ENCODE measurements around the gene GRK5.

The GRK5 gene

GRCh38 chr10:119444866-119445265 is 237.5 kb downstream of the GRK5 start:
- Histone ChIP-seq H3K27ac (ENCODE audit: low read length) (peak overlapping the region; percentile 61), H3K27me3 (ENCODE audit: insufficient read depth, low read length, poor library complexity) (no peaks in the 10 kb centered on the region), H4K20me1 (ENCODE audit: insufficient read depth, low read length) (peaks cover 3% of the 10 kb centered on the region; the same call in 1 of the 2 replicates), H3K4me2 (ENCODE audit: insufficient read depth, low read length) (no peak overlapping the region), H3K36me3 (ENCODE audit: insufficient read depth, low read length) (peaks cover 20% of the 10 kb centered on the region), H3K9ac (ENCODE audit: low read depth, low read length) (no peak overlapping the region), H3K79me2 (ENCODE audit: insufficient read depth, low read length) (no peaks in the 10 kb centered on the region), H3K4me1 (ENCODE audit: insufficient read depth, low read length) (peaks cover 13% of the 10 kb centered on the region), H3K9me3 (ENCODE audit: insufficient read depth, low read length, severe bottlenecking) (no peaks in the 10 kb centered on the region), H3K4me3 (ENCODE audit: low read depth in 1 of 2, low read length in 2 of 2) (no peak overlapping the region), H2AFZ (ENCODE audit: low read depth, low read length) (no peak overlapping the region)
- TF ChIP-seq EZH2 (IDR thresholded peaks at IDR 0.05; ENCODE audit: borderline replicate concordance, low read depth, low read length, severe bottlenecking), result no peak
- TF ChIP-seq, protein P1, sequence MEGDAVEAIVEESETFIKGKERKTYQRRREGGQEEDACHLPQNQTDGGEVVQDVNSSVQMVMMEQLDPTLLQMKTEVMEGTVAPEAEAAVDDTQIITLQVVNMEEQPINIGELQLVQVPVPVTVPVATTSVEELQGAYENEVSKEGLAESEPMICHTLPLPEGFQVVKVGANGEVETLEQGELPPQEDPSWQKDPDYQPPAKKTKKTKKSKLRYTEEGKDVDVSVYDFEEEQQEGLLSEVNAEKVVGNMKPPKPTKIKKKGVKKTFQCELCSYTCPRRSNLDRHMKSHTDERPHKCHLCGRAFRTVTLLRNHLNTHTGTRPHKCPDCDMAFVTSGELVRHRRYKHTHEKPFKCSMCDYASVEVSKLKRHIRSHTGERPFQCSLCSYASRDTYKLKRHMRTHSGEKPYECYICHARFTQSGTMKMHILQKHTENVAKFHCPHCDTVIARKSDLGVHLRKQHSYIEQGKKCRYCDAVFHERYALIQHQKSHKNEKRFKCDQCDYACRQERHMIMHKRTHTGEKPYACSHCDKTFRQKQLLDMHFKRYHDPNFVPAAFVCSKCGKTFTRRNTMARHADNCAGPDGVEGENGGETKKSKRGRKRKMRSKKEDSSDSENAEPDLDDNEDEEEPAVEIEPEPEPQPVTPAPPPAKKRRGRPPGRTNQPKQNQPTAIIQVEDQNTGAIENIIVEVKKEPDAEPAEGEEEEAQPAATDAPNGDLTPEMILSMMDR (IDR thresholded peaks at IDR 0.05; ENCODE audit: borderline replicate concordance, extremely low read depth, low read length, poor library complexity, severe bottlenecking), result no peak
- DNase-seq, result peak; percentile 85
- peak; percentile 74 for ATAC-seq (ENCODE audit: insufficient read depth, low read depth)

- Histone ChIP-seq H3K4me3 (ENCODE audit: low read depth in 1 of 2, low read length in 2 of 2) (no peak overlapping the region), H3K79me2 (ENCODE audit: insufficient read depth, low read length) (no peaks in the 10 kb centered on the region), H2AFZ (ENCODE audit: low read depth, low read length) (peak overlapping the region; percentile 63), H3K9ac (ENCODE audit: low read depth, low read length) (no peak overlapping the region), H3K4me1 (ENCODE audit: insufficient read depth, low read length) (peaks cover 13% of the 10 kb centered on the region), H3K36me3 (ENCODE audit: insufficient read depth, low read length) (peaks cover 20% of the 10 kb centered on the region), H3K27ac (ENCODE audit: low read length) (peak overlapping the region; percentile 75), H4K20me1 (ENCODE audit: insufficient read depth, low read length) (peaks cover 3% of the 10 kb centered on the region; the same call in 1 of the 2 replicates), H3K27me3 (ENCODE audit: insufficient read depth, low read length, poor library complexity) (no peaks in the 10 kb centered on the region), H3K9me3 (ENCODE audit: insufficient read depth, low read length, severe bottlenecking) (no peaks in the 10 kb centered on the region), H3K4me2 (ENCODE audit: insufficient read depth, low read length) (0 out of 2 replicates have a peak overlapping the region, but pooled peaks have one; percentile 18)
- TF ChIP-seq EZH2 (IDR thresholded peaks at IDR 0.05; ENCODE audit: borderline replicate concordance, low read depth, low read length, severe bottlenecking), result no peak
- TF ChIP-seq, protein P1 (IDR thresholded peaks at IDR 0.05; ENCODE audit: borderline replicate concordance, extremely low read depth, low read length, poor library complexity, severe bottlenecking), result peak; percentile 95
- peak; percentile 87 for DNase-seq
- ATAC-seq (ENCODE audit: insufficient read depth, low read depth), result peak; percentile 66
These were observed 238.1 kb downstream of the GRK5 start for GRCh38 chr10:119445311-119445934.

DNA sequence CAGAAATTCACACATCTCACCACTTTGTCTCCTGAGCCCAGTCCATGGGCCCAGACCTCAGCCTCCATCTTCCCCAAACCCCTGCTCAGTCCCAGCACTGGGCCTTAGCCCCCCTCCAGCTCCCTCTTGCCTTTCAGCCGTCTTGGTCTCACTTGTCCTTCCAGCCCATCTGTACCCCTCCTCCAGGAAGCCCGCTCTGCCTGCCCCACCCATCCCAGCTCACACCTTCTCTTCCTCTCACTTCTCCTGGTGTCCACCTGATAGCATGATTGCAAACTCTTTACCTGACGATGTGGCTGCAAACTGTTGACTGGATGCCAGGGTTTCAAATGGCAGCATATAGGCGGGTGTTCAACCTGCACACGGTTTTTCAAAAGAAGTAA is 238.6 kb downstream of the GRK5 start:
- TF ChIP-seq EZH2 (IDR thresholded peaks at IDR 0.05; ENCODE audit: borderline replicate concordance, low read depth, low read length, severe bottlenecking), result no peak
- TF ChIP-seq, protein P1 (IDR thresholded peaks at IDR 0.05; ENCODE audit: borderline replicate concordance, extremely low read depth, low read length, poor library complexity, severe bottlenecking), result no peak
- H3K36me3 ChIP-seq (ENCODE audit: insufficient read depth, low read length), result peaks cover 20% of the 10 kb centered on the region
- no peak overlapping the region for H3K4me3 ChIP-seq (ENCODE audit: low read depth in 1 of 2, low read length in 2 of 2)
- H3K4me2 ChIP-seq (ENCODE audit: insufficient read depth, low read length), result no peak overlapping the region
- H3K79me2 ChIP-seq (ENCODE audit: insufficient read depth, low read length), result no peaks in the 10 kb centered on the region
- H3K9ac ChIP-seq (ENCODE audit: low read depth, low read length), result no peak overlapping the region
- no peak for ATAC-seq (ENCODE audit: insufficient read depth, low read depth)
- H3K27ac ChIP-seq (ENCODE audit: low read length), result peak overlapping the region; percentile 75
- H2AFZ ChIP-seq (ENCODE audit: low read depth, low read length), result no peak overlapping the region; the same call in 1 of the 2 replicates
- H4K20me1 ChIP-seq (ENCODE audit: insufficient read depth, low read length), result peaks cover 3% of the 10 kb centered on the region; the same call in 1 of the 2 replicates
- H3K27me3 ChIP-seq (ENCODE audit: insufficient read depth, low read length, poor library complexity), result no peaks in the 10 kb centered on the region
- no peaks in the 10 kb centered on the region for H3K9me3 ChIP-seq (ENCODE audit: insufficient read depth, low read length, severe bottlenecking)
- DNase-seq, result no peak
- H3K4me1 ChIP-seq (ENCODE audit: insufficient read depth, low read length), result peaks cover 13% of the 10 kb centered on the region
